Neural crest cell (in vitro differentiated cells): ENCODE data around the gene LRRC66. TPM values are rescaled to one million over a fixed set of nuclear protein-coding genes. Genes with fewer than 3 reads are reported as not detected.

Experiments used
- DNase-seq: peaks from one replicate; pipeline ENCODE4 v3.0.0; 2021; ENCODE audit warnings: low read depth, mixed read lengths, low spot score
- H3K27ac Mint-ChIP-seq: one replicate; pipeline ENCODE4 v1.8.0; 2021; ENCODE audit warnings: mild to moderate bottlenecking, mixed read lengths; ENCODE audit not compliant: unreplicated experiment
- H3K27me3 Mint-ChIP-seq: 2 replicates; pipeline ENCODE4 v1.8.0; 2021; ENCODE audit warnings: low read depth, mild to moderate bottlenecking, mixed read lengths
- H3K36me3 Mint-ChIP-seq: 2 replicates; pipeline ENCODE4 v1.8.0; 2021; ENCODE audit warnings: low read depth, mild to moderate bottlenecking, mixed read lengths
- H3K4me1 Mint-ChIP-seq: 2 replicates; pipeline ENCODE4 v1.8.0; 2021; ENCODE audit warnings: mixed read lengths
- H3K4me3 Mint-ChIP-seq: one replicate; pipeline ENCODE4 v1.8.0; 2021; ENCODE audit warnings: mild to moderate bottlenecking, mixed read lengths
- H3K9me3 Mint-ChIP-seq: 2 replicates; pipeline ENCODE4 v1.8.0; 2021; ENCODE audit warnings: mixed read lengths
- CTCF ChIP-seq: fragments of 200-600 bp; sonication (generic); conservative IDR thresholded peaks from 2 replicates; pipeline ENCODE4 v1.5.0; 2021; ENCODE audit warnings: antibody characterized with exemption, mild to moderate bottlenecking
- long read RNA-seq: library from polyadenylated mRNA; unstranded; transcript quantifications from one replicate; pipeline ENCODE4 v2.0.0, GENCODE V29; 2020
- total RNA-seq: library from RNA; stranded (reverse); gene quantifications from 2 replicates; pipeline ENCODE4 v1.2.1, GENCODE V29; 2021

Gene LRRC66
- 0.33 and 0.34 TPM in 2 replicates for total RNA-seq
- long read RNA-seq, result 0 reads

GRCh38 chr4:52019936-52020657 lies at the start of gene LRRC66:
Gene LRRC66 (minus strand): TSS chr4:52020363. CDS start chr4:52017613, 2,750 bp downstream.
- Mint-ChIP-seq H3K36me3 (peaks cover 15% of the 10 kb centered on the region), H3K27ac (peak within 1 kb of the TSS; percentile 37), H3K4me3 (no peak within 1 kb of the TSS), H3K27me3 (no peaks in the 10 kb centered on the region), H3K9me3 (no peaks in the 10 kb centered on the region), H3K4me1 (no peaks in the 10 kb centered on the region)
- DNase-seq, result no peak
- TF ChIP-seq CTCF, result no peak

GRCh38 chr4:52069571-52069970 lies 49.4 kb upstream of the LRRC66 start:
- Mint-ChIP-seq H3K27ac (no peak overlapping the region), H3K36me3 (no peaks in the 10 kb centered on the region), H3K4me1 (no peaks in the 10 kb centered on the region), H3K4me3 (no peak overlapping the region), H3K27me3 (peaks cover 19% of the 10 kb centered on the region), H3K9me3 (peaks cover 3% of the 10 kb centered on the region)
- DNase-seq, result no peak
- no peak for TF ChIP-seq CTCF

- DNase-seq, result no peak
- Mint-ChIP-seq H3K27me3 (peaks cover 7% of the 10 kb centered on the region), H3K4me3 (no peak overlapping the region)
Observed at GRCh38 chr4:52059372-52059771, 39.2 kb upstream of the LRRC66 start.

GRCh38 chr4:52058275-52058674 lies 38.1 kb upstream of the LRRC66 start:
- Mint-ChIP-seq H3K9me3 (no peaks in the 10 kb centered on the region), H3K27me3 (peaks cover 15% of the 10 kb centered on the region), H3K27ac (no peak overlapping the region), H3K4me1 (no peaks in the 10 kb centered on the region), H3K36me3 (peaks cover 3% of the 10 kb centered on the region), H3K4me3 (no peak overlapping the region)
- DNase-seq, result no peak
- TF ChIP-seq CTCF, result no peak

More at GRCh38 chr4:52059372-52059771, 39.2 kb upstream of the LRRC66 start:
- no peak for TF ChIP-seq CTCF
- Mint-ChIP-seq H3K36me3 (no peaks in the 10 kb centered on the region), H3K4me1 (no peaks in the 10 kb centered on the region), H3K27ac (no peak overlapping the region), H3K9me3 (no peaks in the 10 kb centered on the region)

- H3K27me3 Mint-ChIP-seq, result peaks cover 23% of the 10 kb centered on the region
- H3K4me3 Mint-ChIP-seq, result no peak overlapping the region
- no peak overlapping the region for H3K27ac Mint-ChIP-seq
- no peak for DNase-seq
- H3K4me1 Mint-ChIP-seq, result peaks cover 6% of the 10 kb centered on the region
- no peak for TF ChIP-seq CTCF
- H3K36me3 Mint-ChIP-seq, result peaks cover 3% of the 10 kb centered on the region
- no peaks in the 10 kb centered on the region for H3K9me3 Mint-ChIP-seq
Observed at GRCh38 chr4:52057196-52057595, 37.0 kb upstream of the LRRC66 start.
